Measurements from ENCODE around the gene NRIP1.

The NRIP1 gene

GRCh38 chr21:15023776-15024175, 41.0 kb downstream of the NRIP1 start:
- no peak overlapping the region for H3K4me3 ChIP-seq (ENCODE audit: low read length)
- DNase-seq (ENCODE audit: low read depth): no peak

DNA sequence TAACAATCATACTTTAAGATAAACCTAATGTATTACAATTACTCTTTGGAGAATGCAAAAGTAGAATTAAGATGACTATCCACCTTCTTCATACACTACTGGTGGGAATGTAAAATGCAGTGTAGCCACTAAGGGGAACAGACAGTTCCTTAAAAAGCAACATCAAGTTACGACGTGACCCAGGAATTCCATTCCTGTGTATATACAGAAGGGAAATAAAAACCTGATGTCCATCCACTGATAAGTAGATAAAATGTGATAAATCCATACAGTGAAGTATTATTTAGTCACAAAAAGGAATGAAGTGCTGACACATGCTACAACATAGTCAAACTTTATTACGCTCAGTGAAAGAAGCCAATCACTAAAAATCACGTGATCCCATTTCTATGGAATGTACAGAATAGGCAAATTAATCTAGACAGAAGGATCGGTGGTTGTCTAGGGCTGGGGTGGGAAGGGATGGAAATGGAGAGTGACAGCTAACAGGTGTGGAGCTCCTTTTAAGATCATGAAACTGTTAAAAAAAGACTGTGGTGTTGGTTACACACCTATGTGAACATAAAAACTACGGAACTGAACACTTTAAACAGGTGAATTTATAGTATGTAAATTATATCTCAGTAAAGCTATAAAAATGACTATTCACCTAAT, 42.1 kb downstream of the NRIP1 start:
- peak; percentile 21 for DNase-seq (ENCODE audit: low read depth)
- TF ChIP-seq CTCF (IDR thresholded peaks at IDR 0.05; ENCODE audit: insufficient read depth, low read depth, low read length, missing control alignments): no peak
- no peak overlapping the region for H3K4me3 ChIP-seq (ENCODE audit: low read length)

More at GRCh38 chr21:15023776-15024175, 41.0 kb downstream of the NRIP1 start:
- TF ChIP-seq CTCF (IDR thresholded peaks at IDR 0.05; ENCODE audit: insufficient read depth, low read depth, low read length, missing control alignments): no peak

GRCh38 chr21:15020797-15021196, 44.0 kb downstream of the NRIP1 start:
- DNase-seq (ENCODE audit: low read depth): no peak
- TF ChIP-seq CTCF (IDR thresholded peaks at IDR 0.05; ENCODE audit: insufficient read depth, low read depth, low read length, missing control alignments): no peak
- no peak overlapping the region for H3K4me3 ChIP-seq (ENCODE audit: low read length)

- no peak for DNase-seq (ENCODE audit: low read depth)
- no peak overlapping the region for H3K4me3 ChIP-seq (ENCODE audit: low read length)
- TF ChIP-seq CTCF (IDR thresholded peaks at IDR 0.05; ENCODE audit: insufficient read depth, low read depth, low read length, missing control alignments): no peak
Measured at GRCh38 chr21:15018382-15018781, 46.4 kb downstream of the NRIP1 start.

- peak; percentile 90 for DNase-seq (ENCODE audit: low read depth)
- TF ChIP-seq CTCF (IDR thresholded peaks at IDR 0.05; ENCODE audit: insufficient read depth, low read depth, low read length, missing control alignments): no peak
Measured at GRCh38 chr21:15015622-15016471, 49.0 kb downstream of the NRIP1 start.

DNA sequence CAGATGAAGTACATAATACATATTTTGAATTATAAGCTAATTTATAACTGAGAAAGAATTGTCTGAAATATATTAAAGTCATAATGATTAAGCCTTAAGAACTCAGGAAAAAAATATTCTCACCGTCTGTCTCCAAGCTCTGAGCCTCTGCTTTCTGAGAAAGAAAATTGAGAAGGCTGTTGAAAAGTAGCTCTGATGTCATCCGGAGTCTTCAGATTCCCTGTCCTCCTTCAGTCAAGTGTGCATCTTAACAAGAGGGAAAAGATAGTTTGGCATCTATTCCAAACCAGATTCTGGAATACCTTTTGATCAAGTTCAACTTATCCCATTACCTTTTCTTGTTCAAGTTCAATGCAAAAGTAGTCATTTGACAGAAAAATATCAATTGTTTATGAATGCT, 50.6 kb downstream of the NRIP1 start:
- no peak overlapping the region for H3K4me3 ChIP-seq (ENCODE audit: low read length)
- DNase-seq (ENCODE audit: low read depth): no peak
- TF ChIP-seq CTCF (IDR thresholded peaks at IDR 0.05; ENCODE audit: insufficient read depth, low read depth, low read length, missing control alignments): no peak

More at GRCh38 chr21:15015622-15016471, 49.0 kb downstream of the NRIP1 start:
- no peak overlapping the region for H3K4me3 ChIP-seq (ENCODE audit: low read length)
